Spleen (tissue), 11 donors: Measurements from ENCODE around the gene RBP7. TPM values are rescaled to one million over a fixed set of nuclear protein-coding genes. Genes with fewer than 3 reads are reported as not detected.

Experiments used
- DNase-seq: peaks from one replicate; pipeline ENCODE4 v3.0.0-alpha.2; 2020
- H3K27ac ChIP-seq, 8 donors: fragments of 200-600 bp; sonication (generic) in 7 of 8; 1 replicate in 4 of 8; 2 replicates in 4 of 8; pipeline versions ENCODE4 v1.5.0 to v1.8.0; 2016 to 2021; ENCODE audit warnings: inconsistent platforms in 4 of 8, mild to moderate bottlenecking in 4 of 8, moderate library complexity in 1 of 8
- H3K27me3 ChIP-seq, 7 donors: fragments of 200-600 bp; sonication (generic) in 6 of 7; replicated peaks in 1 of 7; 1 replicate in 4 of 7; 2 replicates in 3 of 7; pipeline versions ENCODE4 v1.5.0 to v1.8.0; 2016 to 2021; ENCODE audit warnings: inconsistent platforms in 3 of 7, mild to moderate bottlenecking in 1 of 7
- H3K36me3 ChIP-seq, 6 donors: fragments of 200-600 bp; sonication (generic) in 5 of 6; 1 replicate in 4 of 6; 2 replicates in 2 of 6; pipeline versions ENCODE4 v1.5.0 to v1.8.0; 2016 to 2021; ENCODE audit warnings: inconsistent platforms in 2 of 6
- H3K4me1 ChIP-seq, 6 donors: fragments of 200-600 bp; sonication (generic) in 5 of 6; 1 replicate in 3 of 6; 2 replicates in 3 of 6; pipeline versions ENCODE4 v1.5.0 to v1.8.0; 2016 to 2021; ENCODE audit warnings: inconsistent platforms in 3 of 6
- H3K4me3 ChIP-seq, 8 donors: fragments of 200-600 bp; sonication (generic) in 7 of 8; 1 replicate in 4 of 8; 2 replicates in 4 of 8; pipeline versions ENCODE4 v1.5.0 to v1.8.0; 2016 to 2021; ENCODE audit warnings: inconsistent platforms in 4 of 8, mild to moderate bottlenecking in 4 of 8, moderate library complexity in 2 of 8
- H3K9me3 ChIP-seq, 8 donors: fragments of 200-600 bp; sonication (generic) in 7 of 8; 1 replicate in 4 of 8; 2 replicates in 4 of 8; pipeline versions ENCODE4 v1.5.0 to v1.8.0; 2016 to 2021; ENCODE audit warnings: inconsistent platforms in 4 of 8
- CTCF ChIP-seq, 11 experiments: fragments of 200-600 bp in 7 of 11; fragments of 450-650 bp in 4 of 11; sonication (generic) in 4 of 11; IDR thresholded peaks in 8 of 11; conservative IDR thresholded peaks in 3 of 11; 1 replicate in 7 of 11; 2 replicates in 4 of 11; pipeline versions ENCODE4 v1.4.0 to v1.8.0; 2016 to 2021; ENCODE audit warnings: antibody characterized with exemption in 11 of 11, inconsistent platforms in 4 of 11, mild to moderate bottlenecking in 1 of 11
- POLR2A ChIP-seq, 3 donors: fragments of 450-650 bp; IDR thresholded peaks; one replicate each; pipeline ENCODE4 v1.5.1; 2017; ENCODE audit warnings: antibody characterized with exemption in 3 of 3, mild to moderate bottlenecking in 1 of 3
- POLR2AphosphoS5 ChIP-seq, 3 donors: sonication (generic); formaldehyde crosslinking; IDR thresholded peaks; one replicate each; pipeline ENCODE4 v1.5.1; 2017; ENCODE audit warnings: antibody characterized with exemption in 3 of 3
- WGBS, 5 donors: extraction: QIAGEN DNeasy Blood & Tissue Kit in 3 of 5; methylation state at CpG; one replicate each; pipeline versions ENCODE4 v1.1.5 to v1.1.7; 2013 to 2018; 5-methylcytosine and 5-hydroxymethylcytosine counted together
- intact Hi-C: fragments of 100-400 bp; cut with DNase I; formaldehyde crosslinking; loops from one replicate; pipeline ENCODE4 v1.15.0; 2023; ENCODE audit warnings: low total_unique reads
- polyA plus RNA-seq, 3 donors: library from polyadenylated mRNA; stranded (reverse); fragments of 200-250 nt; gene quantifications; one replicate each; pipeline ENCODE4 v1.2.1, GENCODE V29; 2013
- total RNA-seq, 7 donors: library from RNA; depleted of rRNA in 3 of 7; stranded (reverse); fragments of >200 nt in 3 of 7; fragmentation: NEBNext Ultra II Directional in 4 of 7; extraction: Animal tissue kit (Norgen Biotek cat#: 25700) in 4 of 7; gene quantifications; one replicate each; pipeline versions ENCODE4 v1.1.0 to v1.2.1, GENCODE V29; 2016 to 2021
- donor health status: healthy with polysubstance abuse.
- donor health status: DM: no; HTN: no; CAD: no; lungs with moderate emphysema.
- donor health status: DM: no; HTN: no; CAD: no.
- donor health status: Bipolar disorder and iron deficiency.
- donor health status: healthy.
- donor health status: DM: no; HTN: no; CAD: no.
- donor health status: DM: yes; HTN: yes; CAD: no.

The RBP7 gene
- total and polyA plus RNA-seq, 10 donors: 21.1 to 161 (median 65.5) TPM

GRCh38 chr1:10051656-10052055 is 54.6 kb downstream of the RBP7 start:
- H3K36me3 ChIP-seq: peaks cover 0 to 70% (median 10%) of the 10 kb centered on the region in 6 donors
- no peak for DNase-seq

DNA sequence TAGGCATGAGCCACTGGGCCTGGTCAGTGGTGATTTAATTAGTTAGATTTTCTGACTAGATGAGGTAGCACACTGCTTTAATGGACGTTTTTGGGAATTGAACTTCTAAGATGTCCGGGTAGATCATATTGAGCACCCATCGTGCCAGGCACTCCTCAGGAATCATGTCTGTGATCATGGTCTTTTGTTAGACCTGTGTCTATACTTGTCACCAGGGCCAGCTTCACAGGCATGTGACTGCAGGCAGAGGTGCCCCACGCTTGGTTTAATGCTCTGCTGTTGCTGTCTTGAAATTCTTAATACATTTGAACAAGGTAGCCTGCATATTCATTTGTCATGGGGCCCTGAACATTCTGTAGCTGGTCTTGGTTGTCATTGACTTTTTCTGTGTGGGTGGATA is 55.3 kb downstream of the RBP7 start:
- intact Hi-C loops: no loop called here
- H3K27ac ChIP-seq: no peak overlapping the region
- no peaks in the 10 kb centered on the region for H3K27me3 ChIP-seq
- H3K4me3 ChIP-seq: no peak overlapping the region
- H3K9me3 ChIP-seq: no peaks in the 10 kb centered on the region
- no peak for TF ChIP-seq CTCF (IDR thresholded peaks at IDR 0.05 in 8 of 11, conservative IDR thresholded peaks at IDR 0.05 in 3 of 11)
- no peak for TF ChIP-seq POLR2A (IDR thresholded peaks at IDR 0.05)
- TF ChIP-seq POLR2AphosphoS5 (IDR thresholded peaks at IDR 0.05): no peak
- WGBS, 5 donors: 88 to 97% (median 92%) methylated on average over 4 of the region's 4 CpGs
- peaks cover 0 to 22% (median 8%) of the 10 kb centered on the region in 6 donors for H3K4me1 ChIP-seq
- peaks cover 0 to 73% (median 10%) of the 10 kb centered on the region in 6 donors for H3K36me3 ChIP-seq
- DNase-seq: no peak

More at GRCh38 chr1:10051656-10052055, 54.6 kb downstream of the RBP7 start:
- Histone ChIP-seq H3K27me3 (no peaks in the 10 kb centered on the region), H3K27ac (no peak overlapping the region), H3K9me3 (no peaks in the 10 kb centered on the region), H3K4me3 (no peak overlapping the region), H3K4me1 (peaks cover 0 to 21% (median 9%) of the 10 kb centered on the region in 6 donors)
- intact Hi-C loops: no loop called here
- WGBS, 5 donors: 89 to 100% (median 97%) methylated on average over 1 of the region's 1 CpG
- no peak for TF ChIP-seq POLR2AphosphoS5 (IDR thresholded peaks at IDR 0.05)

DNA sequence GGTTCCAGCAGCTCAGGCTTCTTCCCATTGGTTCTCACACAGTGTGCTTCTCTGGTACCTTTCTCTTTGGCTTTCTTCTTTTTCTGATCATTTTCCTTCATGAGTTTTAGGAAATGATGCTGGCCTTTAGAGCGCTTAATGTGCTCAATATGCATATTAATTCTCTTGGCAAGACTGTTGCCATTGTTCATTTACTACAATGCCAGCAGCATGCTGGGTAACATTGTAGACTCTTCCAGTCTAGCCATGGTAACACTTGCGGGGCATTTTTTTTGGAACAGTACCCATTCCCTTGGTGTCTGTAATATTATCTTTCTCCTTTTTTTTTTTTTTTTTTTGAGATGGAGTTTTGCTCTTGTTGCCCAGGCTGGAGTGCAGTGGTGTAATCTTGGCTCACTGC is 57.4 kb downstream of the RBP7 start:
- Histone ChIP-seq H3K4me1 (peaks cover 0 to 27% (median 8%) of the 10 kb centered on the region in 6 donors), H3K27me3 (no peaks in the 10 kb centered on the region), H3K9me3 (no peaks in the 10 kb centered on the region), H3K27ac (no peak overlapping the region), H3K4me3 (no peak overlapping the region), H3K36me3 (peaks cover 0 to 72% (median 12%) of the 10 kb centered on the region in 6 donors)
- WGBS, 5 donors: 78 to 100% (median 91%) methylated on average over 2 of the region's 2 CpGs
- intact Hi-C loops: no loop called here
- DNase-seq: no peak
- TF ChIP-seq POLR2A (IDR thresholded peaks at IDR 0.05) (no peak), POLR2AphosphoS5 (IDR thresholded peaks at IDR 0.05) (no peak), CTCF (IDR thresholded peaks at IDR 0.05 in 8 of 11, conservative IDR thresholded peaks at IDR 0.05 in 3 of 11) (no peak)

GRCh38 chr1:10056599-10056987 is 59.6 kb downstream of the RBP7 start:
- Histone ChIP-seq H3K4me3 (peak overlapping the region in 1 of 8 donors; percentile 25), H3K27ac (peak overlapping the region in 3 of 8 donors; percentile 58 to 85 (median 70)), H3K4me1 (peaks cover 0 to 27% (median 8%) of the 10 kb centered on the region in 6 donors)

More at GRCh38 chr1:10056599-10056987, 59.6 kb downstream of the RBP7 start:
- Histone ChIP-seq H3K9me3 (no peaks in the 10 kb centered on the region), H3K36me3 (peaks cover 0 to 58% (median 6%) of the 10 kb centered on the region in 6 donors), H3K27me3 (no peaks in the 10 kb centered on the region)
- 92 to 97% (median 95%) methylated on average over 4 of the region's 4 CpGs for WGBS, 5 donors
- intact Hi-C loops: no loop called here
- DNase-seq: no peak
- TF ChIP-seq POLR2A (IDR thresholded peaks at IDR 0.05): no peak
- no peak for TF ChIP-seq CTCF (IDR thresholded peaks at IDR 0.05 in 8 of 11, conservative IDR thresholded peaks at IDR 0.05 in 3 of 11)
- TF ChIP-seq POLR2AphosphoS5 (IDR thresholded peaks at IDR 0.05): no peak
